ENCODE data around the gene DIRAS1.
"Not testable (repeated sequence)": the region's sequence is repeated elsewhere in the genome, so short reads cannot be mapped to it uniquely, and the experiment has no call there.

DIRAS1 gene

DNA sequence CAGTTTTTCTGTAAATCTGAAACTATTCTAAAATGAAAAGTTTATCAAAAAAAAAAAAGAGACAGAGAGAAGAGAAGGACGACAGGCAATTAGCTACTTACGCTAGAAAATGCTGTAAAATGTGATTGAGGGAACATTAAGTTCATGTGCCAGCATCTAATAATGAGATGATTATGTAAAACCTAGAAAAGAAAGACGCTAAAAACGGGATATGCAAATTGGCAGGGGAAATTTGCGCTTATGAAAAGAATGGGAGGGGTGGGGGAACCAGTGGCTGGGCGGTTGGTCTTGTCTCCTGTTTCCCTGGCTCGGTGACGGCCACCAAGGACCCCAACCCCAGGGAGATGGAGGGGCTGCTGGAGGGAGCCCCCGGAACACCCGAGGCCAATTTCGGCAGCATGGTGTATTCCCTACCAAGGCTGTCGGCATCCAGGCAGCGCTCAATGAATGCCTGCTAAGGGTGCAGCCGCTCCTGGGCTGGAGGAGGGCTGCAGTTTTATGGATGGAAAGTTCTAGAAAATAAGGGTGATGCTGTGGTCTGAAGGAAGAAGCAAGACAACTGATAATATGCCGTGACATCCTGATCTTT, 52.9 kb downstream of the DIRAS1 start:
- no peak for DNase-seq

DNA sequence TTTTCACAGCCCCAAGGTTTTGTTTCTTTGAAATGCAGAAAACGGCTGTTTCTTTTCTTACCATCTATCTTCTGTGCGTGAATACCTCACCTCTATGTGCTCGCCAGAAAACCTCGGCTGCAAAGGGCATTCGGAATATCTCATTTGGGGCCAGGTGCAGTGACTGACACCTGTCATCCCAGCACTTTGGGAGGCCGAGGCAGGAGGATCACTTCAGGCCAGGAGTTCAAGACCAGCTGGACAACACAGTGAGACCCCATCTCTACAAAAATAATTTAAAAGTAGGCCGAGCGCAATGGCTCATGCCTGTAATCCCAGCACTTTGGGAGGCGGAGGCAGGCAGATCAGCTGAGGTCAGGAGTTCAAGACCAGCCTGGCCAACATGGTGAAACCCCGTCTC, 53.8 kb downstream of the DIRAS1 start:
- DNase-seq = not testable (repeated sequence)

DNA sequence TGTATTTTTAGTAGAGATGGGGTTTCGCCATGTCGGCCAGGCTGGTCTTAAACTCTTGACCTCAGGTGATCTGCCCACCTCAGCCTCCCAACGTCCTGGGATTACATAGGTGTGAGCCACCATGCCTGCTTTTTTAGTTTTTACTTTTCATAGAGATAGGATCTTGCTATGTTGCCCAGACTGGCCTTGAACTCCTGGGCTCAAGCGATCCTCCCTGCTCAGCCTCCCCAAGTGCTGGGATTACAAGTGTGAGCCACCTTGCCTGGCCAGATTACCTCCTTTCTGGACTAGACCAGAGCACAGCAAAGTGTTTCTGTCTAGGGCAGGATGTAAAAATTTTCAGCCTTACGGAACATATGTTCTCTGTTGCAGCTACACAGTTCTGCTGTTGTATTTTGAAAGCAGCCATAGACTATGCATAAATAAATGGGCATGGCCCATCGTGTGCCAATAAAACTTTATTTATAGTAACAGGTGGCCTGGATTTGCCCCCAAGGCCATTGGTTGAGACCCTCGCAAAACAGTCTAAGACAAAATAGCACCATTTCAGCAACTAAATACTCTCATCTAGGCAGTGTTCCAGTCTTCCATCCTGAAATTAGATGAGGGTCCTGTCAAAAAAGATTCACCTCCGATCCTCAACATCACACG, 54.7 kb downstream of the DIRAS1 start:
- DNase-seq = no peak

DNA sequence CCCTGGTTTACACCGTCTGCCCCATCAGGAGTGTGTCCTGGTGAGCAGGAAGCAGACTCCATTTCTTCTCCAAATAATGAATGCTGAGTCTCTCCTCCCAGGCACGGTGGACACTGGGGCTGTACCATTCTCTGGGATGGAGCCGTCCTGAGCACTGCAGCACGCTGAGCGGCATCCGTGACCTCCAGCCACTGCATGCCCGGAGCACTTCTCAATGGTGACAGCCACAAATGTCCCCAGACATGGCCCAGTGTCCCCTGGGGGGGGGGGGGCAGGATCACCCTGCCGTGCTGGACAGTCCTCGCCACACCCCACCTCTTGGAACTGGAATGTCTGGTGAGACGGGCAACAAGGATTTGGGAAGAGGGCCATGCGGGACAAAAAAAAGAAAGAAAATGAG, 56.1 kb downstream of the DIRAS1 start:
- DNase-seq = no peak

Measured in fibroblast of upper back skin (primary cell).